22Rv1 (cell line): ENCODE measurements around the gene BAIAP3.

ENCODE experiments used
- H3K27ac ChIP-seq: fragments of 450-650 bp; 2 replicates; pipeline ENCODE4 v1.5.1; 2017
- ZFX ChIP-seq: fragments of 450-650 bp; IDR thresholded peaks from 2 replicates; pipeline ENCODE4 v1.6.1; 2017; ENCODE audit warnings: antibody characterized with exemption, borderline replicate concordance
- TF ChIP-seq, protein P1 (sequence below): fragments of 450-650 bp; IDR thresholded peaks from 2 replicates; pipeline ENCODE4 v1.5.1; 2017; ENCODE audit warnings: mild to moderate bottlenecking

BAIAP3 gene, protein sequence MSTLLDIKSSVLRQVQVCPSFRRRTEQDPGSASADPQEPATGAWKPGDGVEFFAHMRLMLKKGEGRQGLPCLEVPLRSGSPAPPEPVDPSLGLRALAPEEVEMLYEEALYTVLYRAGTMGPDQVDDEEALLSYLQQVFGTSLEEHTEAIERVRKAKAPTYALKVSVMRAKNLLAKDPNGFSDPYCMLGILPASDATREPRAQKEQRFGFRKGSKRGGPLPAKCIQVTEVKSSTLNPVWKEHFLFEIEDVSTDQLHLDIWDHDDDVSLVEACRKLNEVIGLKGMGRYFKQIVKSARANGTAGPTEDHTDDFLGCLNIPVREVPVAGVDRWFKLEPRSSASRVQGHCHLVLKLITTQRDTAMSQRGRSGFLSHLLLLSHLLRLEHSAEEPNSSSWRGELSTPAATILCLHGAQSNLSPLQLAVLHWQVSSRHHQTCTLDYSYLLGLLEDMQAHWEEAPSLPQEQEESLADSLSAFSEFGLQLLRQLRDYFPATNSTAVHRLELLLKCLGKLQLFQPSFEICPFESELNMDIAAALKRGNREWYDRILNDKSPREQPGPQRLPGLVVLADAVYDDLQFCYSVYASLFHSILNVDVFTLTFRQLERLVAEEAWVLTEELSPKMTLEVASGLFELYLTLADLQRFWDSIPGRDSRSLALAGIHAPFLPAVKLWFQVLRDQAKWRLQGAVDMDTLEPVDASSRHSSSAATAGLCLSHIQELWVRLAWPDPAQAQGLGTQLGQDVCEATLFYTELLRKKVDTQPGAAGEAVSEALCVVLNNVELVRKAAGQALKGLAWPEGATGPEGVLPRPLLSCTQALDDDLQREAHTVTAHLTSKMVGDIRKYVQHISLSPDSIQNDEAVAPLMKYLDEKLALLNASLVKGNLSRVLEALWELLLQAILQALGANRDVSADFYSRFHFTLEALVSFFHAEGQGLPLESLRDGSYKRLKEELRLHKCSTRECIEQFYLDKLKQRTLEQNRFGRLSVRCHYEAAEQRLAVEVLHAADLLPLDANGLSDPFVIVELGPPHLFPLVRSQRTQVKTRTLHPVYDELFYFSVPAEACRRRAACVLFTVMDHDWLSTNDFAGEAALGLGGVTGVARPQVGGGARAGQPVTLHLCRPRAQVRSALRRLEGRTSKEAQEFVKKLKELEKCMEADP

DNA sequence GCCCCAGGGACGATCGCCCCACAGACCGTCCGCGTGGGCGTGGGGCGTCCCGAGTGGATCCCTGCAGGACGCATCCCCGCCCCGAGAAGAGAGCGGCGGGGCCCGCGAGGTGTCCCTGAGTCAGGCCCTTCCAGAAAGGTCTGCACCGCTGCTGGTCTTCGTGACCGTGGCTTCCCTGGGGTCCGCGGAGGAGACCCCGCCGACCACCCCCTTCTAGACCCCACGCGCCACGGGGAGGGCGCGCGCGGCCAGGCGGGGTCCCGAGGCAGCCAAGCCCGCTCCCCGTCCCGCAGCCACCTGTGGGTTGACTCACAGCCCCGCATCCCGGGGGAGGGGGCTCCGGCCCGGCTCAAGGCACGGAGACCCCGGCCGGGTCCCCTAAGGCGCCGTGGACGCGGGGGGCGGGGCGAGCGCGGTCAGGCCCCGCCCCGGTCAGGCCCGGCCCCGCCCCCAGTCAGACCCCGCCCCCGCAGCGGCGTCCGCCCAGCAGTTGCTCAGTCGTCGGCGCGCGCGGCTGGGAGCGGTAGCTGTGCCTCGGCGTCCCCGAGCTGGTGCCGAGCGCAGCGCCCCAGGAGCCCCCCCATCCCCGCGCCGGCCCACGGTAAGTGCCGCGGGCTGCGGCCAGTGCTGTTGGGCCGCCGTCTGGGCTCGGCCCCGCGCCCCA lies at the start of gene BAIAP3:
BAIAP3 (plus strand) TSS at position 497 of the 664 bp plus-strand sequence. CDS start 4,905 bp downstream, outside the sequence.
- TF ChIP-seq, protein P1, sequence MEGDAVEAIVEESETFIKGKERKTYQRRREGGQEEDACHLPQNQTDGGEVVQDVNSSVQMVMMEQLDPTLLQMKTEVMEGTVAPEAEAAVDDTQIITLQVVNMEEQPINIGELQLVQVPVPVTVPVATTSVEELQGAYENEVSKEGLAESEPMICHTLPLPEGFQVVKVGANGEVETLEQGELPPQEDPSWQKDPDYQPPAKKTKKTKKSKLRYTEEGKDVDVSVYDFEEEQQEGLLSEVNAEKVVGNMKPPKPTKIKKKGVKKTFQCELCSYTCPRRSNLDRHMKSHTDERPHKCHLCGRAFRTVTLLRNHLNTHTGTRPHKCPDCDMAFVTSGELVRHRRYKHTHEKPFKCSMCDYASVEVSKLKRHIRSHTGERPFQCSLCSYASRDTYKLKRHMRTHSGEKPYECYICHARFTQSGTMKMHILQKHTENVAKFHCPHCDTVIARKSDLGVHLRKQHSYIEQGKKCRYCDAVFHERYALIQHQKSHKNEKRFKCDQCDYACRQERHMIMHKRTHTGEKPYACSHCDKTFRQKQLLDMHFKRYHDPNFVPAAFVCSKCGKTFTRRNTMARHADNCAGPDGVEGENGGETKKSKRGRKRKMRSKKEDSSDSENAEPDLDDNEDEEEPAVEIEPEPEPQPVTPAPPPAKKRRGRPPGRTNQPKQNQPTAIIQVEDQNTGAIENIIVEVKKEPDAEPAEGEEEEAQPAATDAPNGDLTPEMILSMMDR: no peak
- TF ChIP-seq ZFX: no peak
- peak within 1 kb of the TSS; percentile 83 for H3K27ac ChIP-seq

DNA sequence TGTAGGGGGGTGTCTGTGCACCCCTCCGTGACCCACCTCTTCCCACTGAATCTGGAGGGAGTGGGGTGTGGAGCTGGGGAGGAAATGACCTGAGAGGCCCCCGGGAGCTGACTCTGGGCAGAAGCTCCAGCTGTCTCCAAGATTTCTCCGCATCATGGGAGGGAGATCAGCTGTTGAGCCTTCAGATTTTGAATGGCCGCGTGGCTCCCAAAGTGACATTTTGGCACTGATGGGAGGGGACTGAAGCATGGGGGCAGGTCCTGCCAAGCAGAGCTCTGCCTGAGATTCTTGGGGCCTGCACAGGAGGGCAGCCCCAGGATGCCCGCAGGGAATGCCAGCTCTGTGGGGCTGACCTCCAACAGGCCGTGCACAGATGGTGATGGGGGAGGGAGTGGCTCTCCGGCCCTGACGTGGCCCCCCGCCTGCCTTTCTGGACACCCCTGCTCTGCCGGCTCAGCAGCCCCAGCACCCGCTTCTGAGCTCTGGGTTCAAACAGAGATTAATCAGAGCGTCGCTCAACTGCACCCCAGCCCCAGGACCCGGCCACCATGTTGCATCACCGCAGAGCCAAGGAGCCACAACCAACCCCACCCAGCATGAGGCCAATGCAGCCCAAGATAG lies 49.3 kb upstream of the BAIAP3 start:
- TF ChIP-seq, protein P1: no peak
- no peak for TF ChIP-seq ZFX
- H3K27ac ChIP-seq: no peak overlapping the region

DNA sequence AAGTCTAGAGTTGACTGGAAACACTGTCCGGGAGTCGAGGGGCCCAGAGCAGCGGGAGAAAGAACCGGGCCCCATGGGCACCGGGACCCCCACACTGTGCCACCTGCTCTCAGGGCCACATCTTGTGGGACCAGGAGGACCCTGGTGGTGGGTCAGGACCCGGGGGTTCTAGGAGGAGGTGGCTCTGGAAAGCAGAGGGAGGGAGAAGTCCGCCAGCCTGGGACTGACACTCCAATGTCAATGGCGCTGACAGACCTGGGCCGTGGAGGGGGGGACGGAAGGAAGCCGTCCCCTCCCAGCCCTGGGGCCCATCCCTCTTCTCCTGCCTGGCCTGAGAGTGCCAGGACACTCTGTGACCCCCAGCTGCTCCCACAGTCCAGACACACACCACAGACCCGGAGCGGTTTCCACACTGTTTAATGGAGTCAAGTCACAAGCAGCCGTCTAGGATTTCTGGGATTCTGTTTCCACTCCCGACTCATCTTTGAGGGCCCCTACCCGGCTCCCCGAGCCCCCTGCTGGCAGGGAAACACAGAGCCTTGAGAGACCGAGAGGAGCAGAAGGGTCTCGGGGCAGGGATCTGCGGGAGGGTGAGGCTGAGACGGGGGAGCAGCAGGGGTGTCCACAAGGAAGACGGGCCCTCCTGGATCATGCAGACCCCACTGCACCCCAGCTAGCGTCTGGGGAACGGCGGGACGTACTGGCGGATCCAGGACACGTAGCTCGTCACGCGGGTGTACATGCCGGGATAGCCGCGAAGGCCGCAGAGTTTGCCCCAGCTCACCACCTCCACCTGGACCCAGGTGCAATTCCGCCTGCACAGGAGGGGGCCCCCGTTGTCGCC lies 47.6 kb upstream of the BAIAP3 start:
- TF ChIP-seq, protein P1: no peak
- no peak for TF ChIP-seq ZFX
- H3K27ac ChIP-seq: no peak overlapping the region

DNA sequence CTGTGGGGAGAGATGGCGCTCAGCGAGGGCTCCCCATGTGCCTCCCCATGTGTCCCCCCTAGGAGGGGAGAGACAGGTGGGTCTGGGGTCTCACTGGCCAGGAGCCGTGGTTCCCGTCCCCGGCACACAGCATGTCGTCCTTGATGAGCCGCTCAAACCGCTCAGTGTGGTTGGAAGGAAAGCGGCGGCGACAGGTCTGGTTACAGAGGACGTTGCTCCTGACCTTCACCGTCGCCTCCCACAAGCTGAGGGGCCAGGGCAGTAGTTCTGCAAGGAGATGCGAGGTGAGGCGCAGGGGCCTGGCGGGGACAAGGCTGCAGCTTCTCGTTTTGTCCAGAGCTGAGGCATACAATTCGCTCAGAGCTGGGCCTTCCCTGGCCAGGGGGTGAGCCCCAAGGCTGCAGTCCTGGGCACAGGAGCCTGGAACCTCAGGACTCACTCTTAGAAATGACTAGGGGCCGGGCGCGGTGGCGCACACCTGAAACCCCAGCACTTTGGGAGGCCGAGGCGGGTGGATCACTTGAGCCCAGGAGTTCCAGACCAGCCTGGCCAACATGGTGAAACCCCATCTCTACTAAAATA lies 46.8 kb upstream of the BAIAP3 start:
- H3K27ac ChIP-seq: no peak overlapping the region
- no peak for TF ChIP-seq ZFX
- TF ChIP-seq, protein P1: no peak

DNA sequence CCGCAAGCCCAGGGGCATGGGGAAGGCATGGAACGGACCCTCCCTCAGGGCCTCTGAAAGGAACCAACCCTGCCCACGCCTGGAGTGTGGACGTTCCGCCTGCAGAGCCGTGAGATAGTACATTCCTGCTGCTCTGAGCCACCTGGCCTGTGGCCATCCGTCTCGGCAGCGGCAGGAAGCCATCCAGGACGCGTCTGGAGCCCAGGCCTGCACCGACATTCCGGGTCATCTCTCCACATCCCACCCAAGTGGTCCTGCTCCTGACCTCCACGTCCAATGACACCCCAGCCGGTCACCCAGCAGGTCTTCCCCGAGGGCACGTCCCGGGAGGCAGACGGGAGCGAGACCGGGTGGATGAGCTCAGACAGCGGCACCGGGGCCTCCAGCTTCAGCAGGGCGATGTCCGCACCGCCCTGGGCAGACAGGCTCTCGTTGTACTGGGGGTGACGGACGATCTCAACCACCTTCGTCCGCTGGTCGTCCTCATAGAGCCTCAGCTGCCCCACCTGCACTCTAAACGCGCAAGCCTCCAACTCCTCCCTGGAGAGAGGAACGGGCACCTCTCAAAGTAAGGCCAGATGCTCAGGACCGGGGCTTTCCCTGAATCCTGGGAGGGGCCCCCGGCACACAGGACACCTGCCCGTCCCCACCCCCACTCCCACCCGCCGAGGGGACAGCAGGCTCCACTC lies 45.3 kb upstream of the BAIAP3 start:
- TF ChIP-seq, protein P1: no peak
- TF ChIP-seq ZFX: no peak
- H3K27ac ChIP-seq: no peak overlapping the region
